Endothelial cell of umbilical vein (primary cell): Measurements from ENCODE around the gene SLC17A9.

Source experiments
- EZH2 ChIP-seq: IDR thresholded peaks from 2 replicates; pipeline ENCODE4 v1.6.1; 2012; ENCODE audit warnings: borderline replicate concordance, low read depth, mild to moderate bottlenecking, moderate library complexity, low read length, inconsistent platforms; ENCODE audit not compliant: severe bottlenecking
- FOS ChIP-seq: IDR thresholded peaks from 2 replicates; pipeline ENCODE4 v1.6.1; 2011; ENCODE audit warnings: mild to moderate bottlenecking, low read length, moderate library complexity, borderline replicate concordance; ENCODE audit not compliant: insufficient read depth
- GATA2 ChIP-seq: IDR thresholded peaks from 2 replicates; pipeline ENCODE4 v1.7.0; 2011; ENCODE audit warnings: low read depth, mild to moderate bottlenecking, moderate library complexity, mixed read lengths, low read length; ENCODE audit not compliant: insufficient read length, insufficient read depth
- JUN ChIP-seq: IDR thresholded peaks from 2 replicates; pipeline ENCODE4 v1.6.1; 2011; ENCODE audit warnings: borderline replicate concordance, low read depth; ENCODE audit not compliant: insufficient read length, insufficient read depth
- MYC ChIP-seq: IDR thresholded peaks from one replicate; pipeline ENCODE4 v1.6.1; 2011; ENCODE audit warnings: mild to moderate bottlenecking, low read depth, low read length
- POLR2A ChIP-seq: IDR thresholded peaks from 2 replicates; pipeline ENCODE4 v1.6.1; 2012; ENCODE audit warnings: low read depth, mild to moderate bottlenecking, control low read depth, low read length
- POLR2AphosphoS5 ChIP-seq: IDR thresholded peaks from 2 replicates; pipeline ENCODE4 v1.6.1; 2012; ENCODE audit warnings: low read depth, mild to moderate bottlenecking, control low read depth, low read length, moderate library complexity; ENCODE audit not compliant: insufficient read depth
- TF ChIP-seq, protein P1 (sequence below), 2 donors: IDR thresholded peaks; 1 replicate in 1 of 2; 2 replicates in 1 of 2; pipeline ENCODE4 v1.5.1; 2011; ENCODE audit warnings: low read length in 2 of 2, mild to moderate bottlenecking in 2 of 2, moderate library complexity in 2 of 2, control low read depth in 1 of 2, inconsistent platforms in 1 of 2, low read depth in 1 of 2; ENCODE audit not compliant: insufficient read depth in 1 of 2; ENCODE audit errors: extremely low read depth in 1 of 2

DNA sequence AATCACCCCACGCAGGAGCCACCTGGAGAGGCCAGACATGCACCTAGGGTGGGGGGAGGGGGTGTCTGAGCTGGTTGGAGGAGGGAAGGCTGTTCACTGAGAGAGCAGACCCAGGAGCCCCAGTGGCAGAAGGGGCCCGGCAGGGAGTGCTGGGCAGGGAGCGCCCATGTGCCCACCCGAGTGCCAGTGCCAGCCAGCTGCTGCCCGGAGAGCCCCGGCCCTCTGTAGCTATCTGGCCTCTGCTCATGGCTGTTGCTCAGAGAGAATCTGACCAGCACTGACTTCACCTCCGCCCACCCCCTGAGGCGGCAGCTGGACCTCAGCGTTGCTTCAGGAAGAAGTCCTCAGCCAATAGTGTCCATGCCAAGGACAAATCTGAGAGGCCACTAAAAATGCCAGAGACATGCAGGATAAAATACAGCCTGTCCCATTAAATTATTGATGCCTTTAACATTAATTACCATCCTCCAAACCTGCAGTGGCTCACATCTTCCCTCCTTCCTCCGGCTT is 22.8 kb downstream of the SLC17A9 start:
- TF ChIP-seq EZH2, result no peak
- TF ChIP-seq POLR2AphosphoS5, result no peak
- TF ChIP-seq, protein P1, sequence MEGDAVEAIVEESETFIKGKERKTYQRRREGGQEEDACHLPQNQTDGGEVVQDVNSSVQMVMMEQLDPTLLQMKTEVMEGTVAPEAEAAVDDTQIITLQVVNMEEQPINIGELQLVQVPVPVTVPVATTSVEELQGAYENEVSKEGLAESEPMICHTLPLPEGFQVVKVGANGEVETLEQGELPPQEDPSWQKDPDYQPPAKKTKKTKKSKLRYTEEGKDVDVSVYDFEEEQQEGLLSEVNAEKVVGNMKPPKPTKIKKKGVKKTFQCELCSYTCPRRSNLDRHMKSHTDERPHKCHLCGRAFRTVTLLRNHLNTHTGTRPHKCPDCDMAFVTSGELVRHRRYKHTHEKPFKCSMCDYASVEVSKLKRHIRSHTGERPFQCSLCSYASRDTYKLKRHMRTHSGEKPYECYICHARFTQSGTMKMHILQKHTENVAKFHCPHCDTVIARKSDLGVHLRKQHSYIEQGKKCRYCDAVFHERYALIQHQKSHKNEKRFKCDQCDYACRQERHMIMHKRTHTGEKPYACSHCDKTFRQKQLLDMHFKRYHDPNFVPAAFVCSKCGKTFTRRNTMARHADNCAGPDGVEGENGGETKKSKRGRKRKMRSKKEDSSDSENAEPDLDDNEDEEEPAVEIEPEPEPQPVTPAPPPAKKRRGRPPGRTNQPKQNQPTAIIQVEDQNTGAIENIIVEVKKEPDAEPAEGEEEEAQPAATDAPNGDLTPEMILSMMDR (IDR thresholded peaks at IDR 0.05; ENCODE audit: extremely low read depth in 1 of 2, insufficient read depth in 1 of 2, low read depth in 1 of 2, low read length in 2 of 2), result no peak
- no peak for TF ChIP-seq FOS
- TF ChIP-seq JUN, result no peak
- no peak for TF ChIP-seq POLR2A
- no peak for TF ChIP-seq MYC
- TF ChIP-seq GATA2, result no peak
